GM23338 (cell line): Measurements from ENCODE around the gene ANKS1B. TPM values are rescaled to one million over a fixed set of nuclear protein-coding genes. Genes with fewer than 3 reads are reported as not detected.

Source experiments
- CREB1 ChIP-seq: fragments of 250-450 bp; sonication (Bioruptor Pico); IDR thresholded peaks from 2 replicates; pipeline ENCODE4 v1.5.0; 2020; ENCODE audit warnings: low read depth, mild to moderate bottlenecking, moderate library complexity
- EZH2 ChIP-seq: fragments of 200-600 bp; sonication (generic); IDR thresholded peaks from one replicate; pipeline ENCODE4 v1.8.0; 2017; ENCODE audit warnings: antibody characterized with exemption, mild to moderate bottlenecking, low read depth; ENCODE audit not compliant: unreplicated experiment
- JUNB ChIP-seq: IDR thresholded peaks from one replicate; pipeline ENCODE4 v1.6.1; 2016; ENCODE audit warnings: antibody characterized with exemption; ENCODE audit not compliant: unreplicated experiment
- POLR2AphosphoS5 ChIP-seq: IDR thresholded peaks from 2 replicates; pipeline ENCODE4 v1.6.1; 2016; ENCODE audit warnings: antibody characterized with exemption, low read depth
- STAT1 ChIP-seq: IDR thresholded peaks from one replicate; pipeline ENCODE4 v1.6.1; 2016; ENCODE audit warnings: antibody characterized with exemption; ENCODE audit not compliant: unreplicated experiment
- ZNF114 ChIP-seq: fragments of 250-450 bp; sonication (Bioruptor Pico); IDR thresholded peaks from 2 replicates; pipeline ENCODE4 v1.5.0; 2020; ENCODE audit warnings: mild to moderate bottlenecking, moderate library complexity
- ZNF331 ChIP-seq: fragments of 250-450 bp; sonication (Bioruptor Pico); IDR thresholded peaks from 2 replicates; pipeline ENCODE4 v1.5.0; 2020; ENCODE audit warnings: low read depth, mild to moderate bottlenecking, moderate library complexity
- polyA plus RNA-seq: library from polyadenylated mRNA; unstranded; fragments of >200 nt; fragmentation: Nextera tagmentation; extraction: Ambion mirVana; gene quantifications from 2 replicates; pipeline ENCODE4 v1.2.1, GENCODE V29; 2016
- total RNA-seq: library from RNA; depleted of rRNA; stranded (reverse); fragments of >200 nt; shearing (Covaris generic); gene quantifications from 2 replicates; pipeline ENCODE4 v1.2.3, GENCODE V29; 2014
- TF ChIP-seq, protein P1 (sequence below): fragments of 250-450 bp; sonication (Bioruptor Pico); IDR thresholded peaks from 2 replicates; pipeline ENCODE4 v1.5.0; 2020; ENCODE audit warnings: mild to moderate bottlenecking, moderate library complexity
- TF ChIP-seq, protein P2 (sequence below): IDR thresholded peaks from 2 replicates; pipeline ENCODE4 v1.6.1; 2016; ENCODE audit warnings: antibody characterized with exemption
- TF ChIP-seq, protein P3 (sequence below), 2 experiments: fragments of 200-600 bp in 1 of 2; sonication (generic) in 1 of 2; conservative IDR thresholded peaks; 2 replicates each; pipeline versions ENCODE4 v1.5.1 to v1.6.1; 2016 to 2017; ENCODE audit warnings: antibody characterized with exemption in 2 of 2, low read depth in 2 of 2, mild to moderate bottlenecking in 2 of 2, moderate library complexity in 1 of 2

ANKS1B gene
- total and polyA plus RNA-seq, 2 experiments from 2014 or later, result 4.3 to 5.8 TPM

DNA sequence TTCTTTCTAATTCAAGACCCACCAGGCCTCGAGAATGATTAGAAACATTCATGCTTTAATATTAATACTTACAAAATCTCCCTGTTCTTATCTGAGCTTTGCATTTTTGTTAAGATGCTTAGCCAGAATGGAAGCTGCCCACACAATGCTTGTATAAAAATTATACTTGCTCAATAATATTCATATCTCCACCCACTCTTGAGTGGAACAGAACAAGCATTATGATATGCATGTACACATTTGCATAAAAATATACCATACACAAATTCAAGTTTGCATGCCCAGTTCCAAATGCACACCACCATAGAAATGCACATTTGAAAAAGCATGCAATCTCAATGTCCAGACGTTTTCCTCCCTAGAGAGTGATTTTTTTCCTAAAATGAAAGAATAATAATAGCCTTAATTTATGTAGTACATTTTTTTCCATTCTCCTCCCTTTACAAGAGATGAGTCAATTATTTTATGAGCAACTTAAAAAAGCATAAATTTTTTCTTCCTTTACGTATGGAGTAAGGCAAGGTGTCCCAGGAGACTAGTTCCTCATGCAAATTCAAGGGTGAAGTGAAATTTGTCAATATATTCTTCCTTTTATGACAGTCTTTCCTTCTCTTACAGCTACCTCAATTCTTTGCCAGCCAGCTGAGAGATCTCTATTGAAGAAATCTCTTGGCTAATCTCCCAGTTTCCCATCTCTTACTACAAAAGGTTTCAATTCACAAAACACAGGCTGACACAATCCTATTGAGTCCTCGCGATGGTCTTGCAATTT, 650.3 kb downstream of the ANKS1B start (continued):
- TF ChIP-seq, protein P1, sequence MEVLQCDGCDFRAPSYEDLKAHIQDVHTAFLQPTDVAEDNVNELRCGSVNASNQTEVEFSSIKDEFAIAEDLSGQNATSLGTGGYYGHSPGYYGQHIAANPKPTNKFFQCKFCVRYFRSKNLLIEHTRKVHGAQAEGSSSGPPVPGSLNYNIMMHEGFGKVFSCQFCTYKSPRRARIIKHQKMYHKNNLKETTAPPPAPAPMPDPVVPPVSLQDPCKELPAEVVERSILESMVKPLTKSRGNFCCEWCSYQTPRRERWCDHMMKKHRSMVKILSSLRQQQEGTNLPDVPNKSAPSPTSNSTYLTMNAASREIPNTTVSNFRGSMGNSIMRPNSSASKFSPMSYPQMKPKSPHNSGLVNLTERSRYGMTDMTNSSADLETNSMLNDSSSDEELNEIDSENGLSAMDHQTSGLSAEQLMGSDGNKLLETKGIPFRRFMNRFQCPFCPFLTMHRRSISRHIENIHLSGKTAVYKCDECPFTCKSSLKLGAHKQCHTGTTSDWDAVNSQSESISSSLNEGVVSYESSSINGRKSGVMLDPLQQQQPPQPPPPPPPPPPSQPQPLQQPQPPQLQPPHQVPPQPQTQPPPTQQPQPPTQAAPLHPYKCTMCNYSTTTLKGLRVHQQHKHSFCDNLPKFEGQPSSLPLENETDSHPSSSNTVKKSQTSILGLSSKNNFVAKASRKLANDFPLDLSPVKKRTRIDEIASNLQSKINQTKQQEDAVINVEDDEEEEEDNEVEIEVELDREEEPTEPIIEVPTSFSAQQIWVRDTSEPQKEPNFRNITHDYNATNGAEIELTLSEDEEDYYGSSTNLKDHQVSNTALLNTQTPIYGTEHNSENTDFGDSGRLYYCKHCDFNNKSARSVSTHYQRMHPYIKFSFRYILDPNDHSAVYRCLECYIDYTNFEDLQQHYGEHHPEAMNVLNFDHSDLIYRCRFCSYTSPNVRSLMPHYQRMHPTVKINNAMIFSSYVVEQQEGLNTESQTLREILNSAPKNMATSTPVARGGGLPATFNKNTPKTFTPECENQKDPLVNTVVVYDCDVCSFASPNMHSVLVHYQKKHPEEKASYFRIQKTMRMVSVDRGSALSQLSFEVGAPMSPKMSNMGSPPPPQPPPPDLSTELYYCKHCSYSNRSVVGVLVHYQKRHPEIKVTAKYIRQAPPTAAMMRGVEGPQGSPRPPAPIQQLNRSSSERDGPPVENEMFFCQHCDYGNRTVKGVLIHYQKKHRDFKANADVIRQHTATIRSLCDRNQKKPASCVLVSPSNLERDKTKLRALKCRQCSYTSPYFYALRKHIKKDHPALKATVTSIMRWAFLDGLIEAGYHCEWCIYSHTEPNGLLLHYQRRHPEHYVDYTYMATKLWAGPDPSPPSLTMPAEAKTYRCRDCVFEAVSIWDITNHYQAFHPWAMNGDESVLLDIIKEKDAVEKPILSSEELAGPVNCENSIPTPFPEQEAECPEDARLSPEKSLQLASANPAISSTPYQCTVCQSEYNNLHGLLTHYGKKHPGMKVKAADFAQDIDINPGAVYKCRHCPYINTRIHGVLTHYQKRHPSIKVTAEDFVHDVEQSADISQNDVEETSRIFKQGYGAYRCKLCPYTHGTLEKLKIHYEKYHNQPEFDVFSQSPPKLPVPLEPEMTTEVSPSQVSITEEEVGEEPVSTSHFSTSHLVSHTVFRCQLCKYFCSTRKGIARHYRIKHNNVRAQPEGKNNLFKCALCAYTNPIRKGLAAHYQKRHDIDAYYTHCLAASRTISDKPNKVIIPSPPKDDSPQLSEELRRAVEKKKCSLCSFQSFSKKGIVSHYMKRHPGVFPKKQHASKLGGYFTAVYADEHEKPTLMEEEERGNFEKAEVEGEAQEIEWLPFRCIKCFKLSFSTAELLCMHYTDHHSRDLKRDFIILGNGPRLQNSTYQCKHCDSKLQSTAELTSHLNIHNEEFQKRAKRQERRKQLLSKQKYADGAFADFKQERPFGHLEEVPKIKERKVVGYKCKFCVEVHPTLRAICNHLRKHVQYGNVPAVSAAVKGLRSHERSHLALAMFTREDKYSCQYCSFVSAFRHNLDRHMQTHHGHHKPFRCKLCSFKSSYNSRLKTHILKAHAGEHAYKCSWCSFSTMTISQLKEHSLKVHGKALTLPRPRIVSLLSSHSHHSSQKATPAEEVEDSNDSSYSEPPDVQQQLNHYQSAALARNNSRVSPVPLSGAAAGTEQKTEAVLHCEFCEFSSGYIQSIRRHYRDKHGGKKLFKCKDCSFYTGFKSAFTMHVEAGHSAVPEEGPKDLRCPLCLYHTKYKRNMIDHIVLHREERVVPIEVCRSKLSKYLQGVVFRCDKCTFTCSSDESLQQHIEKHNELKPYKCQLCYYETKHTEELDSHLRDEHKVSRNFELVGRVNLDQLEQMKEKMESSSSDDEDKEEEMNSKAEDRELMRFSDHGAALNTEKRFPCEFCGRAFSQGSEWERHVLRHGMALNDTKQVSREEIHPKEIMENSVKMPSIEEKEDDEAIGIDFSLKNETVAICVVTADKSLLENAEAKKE (CRISPR knock-in tag), result no peak
- TF ChIP-seq ZNF331 (CRISPR knock-in tag) (no peak), CREB1 (CRISPR knock-in tag) (no peak), POLR2AphosphoS5 (no peak), EZH2 (no peak), STAT1 (no peak), JUNB (no peak), ZNF114 (CRISPR knock-in tag) (no peak)
- TF ChIP-seq, protein P2, sequence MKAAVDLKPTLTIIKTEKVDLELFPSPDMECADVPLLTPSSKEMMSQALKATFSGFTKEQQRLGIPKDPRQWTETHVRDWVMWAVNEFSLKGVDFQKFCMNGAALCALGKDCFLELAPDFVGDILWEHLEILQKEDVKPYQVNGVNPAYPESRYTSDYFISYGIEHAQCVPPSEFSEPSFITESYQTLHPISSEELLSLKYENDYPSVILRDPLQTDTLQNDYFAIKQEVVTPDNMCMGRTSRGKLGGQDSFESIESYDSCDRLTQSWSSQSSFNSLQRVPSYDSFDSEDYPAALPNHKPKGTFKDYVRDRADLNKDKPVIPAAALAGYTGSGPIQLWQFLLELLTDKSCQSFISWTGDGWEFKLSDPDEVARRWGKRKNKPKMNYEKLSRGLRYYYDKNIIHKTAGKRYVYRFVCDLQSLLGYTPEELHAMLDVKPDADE, result no peak
- TF ChIP-seq, protein P3, sequence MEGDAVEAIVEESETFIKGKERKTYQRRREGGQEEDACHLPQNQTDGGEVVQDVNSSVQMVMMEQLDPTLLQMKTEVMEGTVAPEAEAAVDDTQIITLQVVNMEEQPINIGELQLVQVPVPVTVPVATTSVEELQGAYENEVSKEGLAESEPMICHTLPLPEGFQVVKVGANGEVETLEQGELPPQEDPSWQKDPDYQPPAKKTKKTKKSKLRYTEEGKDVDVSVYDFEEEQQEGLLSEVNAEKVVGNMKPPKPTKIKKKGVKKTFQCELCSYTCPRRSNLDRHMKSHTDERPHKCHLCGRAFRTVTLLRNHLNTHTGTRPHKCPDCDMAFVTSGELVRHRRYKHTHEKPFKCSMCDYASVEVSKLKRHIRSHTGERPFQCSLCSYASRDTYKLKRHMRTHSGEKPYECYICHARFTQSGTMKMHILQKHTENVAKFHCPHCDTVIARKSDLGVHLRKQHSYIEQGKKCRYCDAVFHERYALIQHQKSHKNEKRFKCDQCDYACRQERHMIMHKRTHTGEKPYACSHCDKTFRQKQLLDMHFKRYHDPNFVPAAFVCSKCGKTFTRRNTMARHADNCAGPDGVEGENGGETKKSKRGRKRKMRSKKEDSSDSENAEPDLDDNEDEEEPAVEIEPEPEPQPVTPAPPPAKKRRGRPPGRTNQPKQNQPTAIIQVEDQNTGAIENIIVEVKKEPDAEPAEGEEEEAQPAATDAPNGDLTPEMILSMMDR (conservative IDR thresholded peaks at IDR 0.05; ENCODE audit: low read depth in 2 of 2), result no peak
